ENCODE results near the gene PTPRK. TPM values are rescaled to one million over a fixed set of nuclear protein-coding genes. Genes with fewer than 3 reads are reported as not detected.

Gene PTPRK
- polyA plus RNA-seq, 1 donor (not counting 4 experiments of a cell fraction or from before 2014, with no cell fraction given) = 52.7 TPM

DNA sequence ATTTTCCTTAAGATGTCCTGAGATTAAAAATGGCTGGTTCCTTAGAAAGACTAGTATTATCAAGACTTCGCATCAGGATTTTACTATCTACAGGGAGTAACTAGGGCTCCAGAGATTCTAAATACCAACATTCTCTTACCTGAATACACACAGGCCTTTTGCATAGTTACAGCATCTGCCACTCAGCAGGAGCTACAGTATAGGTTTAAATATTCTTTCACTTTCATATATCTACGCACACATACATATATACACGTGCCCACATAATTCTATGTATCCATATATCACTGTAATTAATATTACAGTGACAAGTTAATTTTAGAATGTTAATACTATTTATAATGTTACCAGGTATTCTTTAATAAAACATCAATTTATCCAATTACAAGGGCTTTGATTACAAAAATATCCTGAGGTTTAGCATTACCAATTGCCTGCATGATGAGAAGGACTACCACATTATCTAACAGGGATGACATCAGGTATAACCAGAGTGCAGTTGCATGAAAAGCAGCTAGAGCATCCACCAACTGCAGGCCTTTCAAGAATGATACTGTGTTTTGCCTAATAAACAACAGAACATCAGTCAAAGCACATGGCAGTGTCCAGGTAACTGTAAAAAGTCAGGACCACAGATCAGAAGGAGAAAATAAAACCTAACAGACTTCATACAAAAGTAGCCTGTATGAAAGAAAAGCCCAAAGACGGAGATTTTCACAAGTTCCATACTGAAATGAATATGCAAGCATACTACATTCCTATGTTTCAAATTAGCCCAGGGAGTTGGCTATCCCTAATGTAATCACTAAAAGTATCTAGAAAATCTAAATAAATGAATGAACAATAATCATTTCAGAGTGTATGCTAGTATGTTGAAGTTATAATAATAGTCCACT lies 268.7 kb downstream of the PTPRK start:
- dilution Hi-C loops (cut with MboI; ENCODE audit: extremely low pct_ligation_motif_present, low sequenced_read_pairs) = no loop called here
- Histone ChIP-seq H3K4me3 (ENCODE audit: control insufficient read depth in 2 of 3, extremely low read depth in 1 of 3, insufficient read depth in 2 of 3, low read depth in 1 of 3, low read length in 3 of 3) (no peak overlapping the region), H3K36me3 (ENCODE audit: control insufficient read depth in 2 of 2, extremely low read depth in 1 of 2, insufficient read depth in 2 of 2, low read length in 2 of 2) (no peaks in the 10 kb centered on the region), H3K27ac (ENCODE audit: control insufficient read depth, insufficient read depth, low read length) (no peak overlapping the region), H3K9me1 (ENCODE audit: control insufficient read depth, extremely low read depth, insufficient read depth, low read length) (no peaks in the 10 kb centered on the region), H3K27me3 (ENCODE audit: control insufficient read depth, extremely low read depth, insufficient read depth, low read length) (no peaks in the 10 kb centered on the region), H3K9me3 (ENCODE audit: control insufficient read depth, low read depth, low read length) (no peaks in the 10 kb centered on the region), H3K79me2 (ENCODE audit: control insufficient read depth, insufficient read depth, low read length) (peaks cover 23% of the 10 kb centered on the region), H4K20me1 (ENCODE audit: control insufficient read depth, extremely low read depth, insufficient read depth, low read length) (no peaks in the 10 kb centered on the region), H3K4me1 (ENCODE audit: control insufficient read depth, extremely low read depth, insufficient read depth, low read length) (no peaks in the 10 kb centered on the region), H2AFZ (ENCODE audit: control insufficient read depth, low read length) (no peak overlapping the region), H3K9ac (ENCODE audit: control insufficient read depth, extremely low read depth, insufficient read depth, low read length) (no peak overlapping the region), H3K4me2 (ENCODE audit: control insufficient read depth, extremely low read depth, insufficient read depth, low read depth, low read length) (no peak overlapping the region)
- FAIRE-seq = no peak
- DNase-seq (ENCODE audit: low read depth, low spot score) = no peak
- TF ChIP-seq, protein P1, sequence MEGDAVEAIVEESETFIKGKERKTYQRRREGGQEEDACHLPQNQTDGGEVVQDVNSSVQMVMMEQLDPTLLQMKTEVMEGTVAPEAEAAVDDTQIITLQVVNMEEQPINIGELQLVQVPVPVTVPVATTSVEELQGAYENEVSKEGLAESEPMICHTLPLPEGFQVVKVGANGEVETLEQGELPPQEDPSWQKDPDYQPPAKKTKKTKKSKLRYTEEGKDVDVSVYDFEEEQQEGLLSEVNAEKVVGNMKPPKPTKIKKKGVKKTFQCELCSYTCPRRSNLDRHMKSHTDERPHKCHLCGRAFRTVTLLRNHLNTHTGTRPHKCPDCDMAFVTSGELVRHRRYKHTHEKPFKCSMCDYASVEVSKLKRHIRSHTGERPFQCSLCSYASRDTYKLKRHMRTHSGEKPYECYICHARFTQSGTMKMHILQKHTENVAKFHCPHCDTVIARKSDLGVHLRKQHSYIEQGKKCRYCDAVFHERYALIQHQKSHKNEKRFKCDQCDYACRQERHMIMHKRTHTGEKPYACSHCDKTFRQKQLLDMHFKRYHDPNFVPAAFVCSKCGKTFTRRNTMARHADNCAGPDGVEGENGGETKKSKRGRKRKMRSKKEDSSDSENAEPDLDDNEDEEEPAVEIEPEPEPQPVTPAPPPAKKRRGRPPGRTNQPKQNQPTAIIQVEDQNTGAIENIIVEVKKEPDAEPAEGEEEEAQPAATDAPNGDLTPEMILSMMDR (optimal IDR thresholded peaks at IDR 0.05 in 1 of 3, IDR thresholded peaks at IDR 0.05 in 1 of 3, conservative IDR thresholded peaks at IDR 0.05 in 1 of 3; ENCODE audit: extremely low read depth in 1 of 3, insufficient read depth in 2 of 3, low read length in 3 of 3) = no peak
- TF ChIP-seq EZH2 (IDR thresholded peaks at IDR 0.05; ENCODE audit: low read length) = no peak

DNA sequence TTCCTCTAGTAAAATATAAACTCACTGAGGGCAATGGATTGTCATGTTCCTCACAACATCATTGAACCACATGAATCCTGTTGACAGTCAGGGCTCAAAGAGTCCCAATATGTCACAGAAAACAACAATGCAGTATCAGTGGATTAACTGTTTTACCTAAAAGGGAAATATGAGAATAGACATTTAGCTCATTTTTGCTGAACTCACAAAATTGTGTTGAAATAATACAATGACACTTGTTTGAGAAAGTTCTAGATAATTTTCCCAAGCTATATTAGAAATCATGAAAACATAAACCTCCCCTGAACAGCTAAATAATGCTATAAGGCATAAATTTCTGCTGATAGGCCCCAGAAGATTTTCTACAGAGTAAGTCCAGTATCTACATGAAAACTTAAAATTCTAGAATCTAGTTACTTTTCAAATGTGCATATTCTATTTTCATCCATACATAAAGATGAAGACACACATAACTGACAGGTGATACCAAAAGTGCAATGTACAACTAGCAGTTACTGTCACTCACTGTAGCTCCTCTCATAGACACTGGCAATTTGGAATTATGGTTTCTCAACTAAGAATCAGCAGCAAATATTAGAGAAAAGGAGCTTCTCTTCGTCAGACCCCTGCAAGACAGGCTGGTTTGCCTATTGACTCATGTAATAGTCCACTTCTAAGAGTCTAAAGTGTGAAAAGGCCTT lies 269.9 kb downstream of the PTPRK start:
- no peak overlapping the region for H3K4me2 ChIP-seq (ENCODE audit: control insufficient read depth, extremely low read depth, insufficient read depth, low read depth, low read length)
- dilution Hi-C loops (cut with MboI; ENCODE audit: extremely low pct_ligation_motif_present, low sequenced_read_pairs) = no loop called here
- peaks cover 21% of the 10 kb centered on the region for H3K79me2 ChIP-seq (ENCODE audit: control insufficient read depth, insufficient read depth, low read length)
- no peak overlapping the region for H3K9ac ChIP-seq (ENCODE audit: control insufficient read depth, extremely low read depth, insufficient read depth, low read length)
- H3K4me1 ChIP-seq (ENCODE audit: control insufficient read depth, extremely low read depth, insufficient read depth, low read length) = no peaks in the 10 kb centered on the region
- no peaks in the 10 kb centered on the region for H3K36me3 ChIP-seq (ENCODE audit: control insufficient read depth in 2 of 2, extremely low read depth in 1 of 2, insufficient read depth in 2 of 2, low read length in 2 of 2)
- no peaks in the 10 kb centered on the region for H3K9me1 ChIP-seq (ENCODE audit: control insufficient read depth, extremely low read depth, insufficient read depth, low read length)
- H3K27me3 ChIP-seq (ENCODE audit: control insufficient read depth, extremely low read depth, insufficient read depth, low read length) = no peaks in the 10 kb centered on the region
- DNase-seq (ENCODE audit: low read depth, low spot score) (no peak), FAIRE-seq (no peak)
- no peaks in the 10 kb centered on the region for H3K9me3 ChIP-seq (ENCODE audit: control insufficient read depth, low read depth, low read length)
- TF ChIP-seq EZH2 (IDR thresholded peaks at IDR 0.05; ENCODE audit: low read length) = no peak
- TF ChIP-seq, protein P1 (optimal IDR thresholded peaks at IDR 0.05 in 1 of 3, IDR thresholded peaks at IDR 0.05 in 1 of 3, conservative IDR thresholded peaks at IDR 0.05 in 1 of 3; ENCODE audit: extremely low read depth in 1 of 3, insufficient read depth in 2 of 3, low read length in 3 of 3) = no peak
- H3K27ac ChIP-seq (ENCODE audit: control insufficient read depth, insufficient read depth, low read length) = no peak overlapping the region
- no peaks in the 10 kb centered on the region for H4K20me1 ChIP-seq (ENCODE audit: control insufficient read depth, extremely low read depth, insufficient read depth, low read length)
- H2AFZ ChIP-seq (ENCODE audit: control insufficient read depth, low read length) = no peak overlapping the region
- H3K4me3 ChIP-seq (ENCODE audit: control insufficient read depth in 2 of 3, extremely low read depth in 1 of 3, insufficient read depth in 2 of 3, low read depth in 1 of 3, low read length in 3 of 3) = no peak overlapping the region

Data from keratinocyte (primary cell).